Body of pancreas (tissue), 4 donors: ENCODE results near the gene HCAR2.

Experiments
- CTCF ChIP-seq, 7 experiments: fragments of 450-650 bp in 4 of 7; fragments of 200-600 bp in 3 of 7; sonication (generic) in 3 of 7; IDR thresholded peaks; one replicate each; pipeline ENCODE4 v1.5.1; 2016 to 2019; ENCODE audit warnings: antibody characterized with exemption in 7 of 7
- POLR2A ChIP-seq, 3 donors: fragments of 450-650 bp; IDR thresholded peaks; one replicate each; pipeline ENCODE4 v1.6.1; 2016; ENCODE audit warnings: antibody characterized with exemption in 3 of 3, mild to moderate bottlenecking in 2 of 3

DNA sequence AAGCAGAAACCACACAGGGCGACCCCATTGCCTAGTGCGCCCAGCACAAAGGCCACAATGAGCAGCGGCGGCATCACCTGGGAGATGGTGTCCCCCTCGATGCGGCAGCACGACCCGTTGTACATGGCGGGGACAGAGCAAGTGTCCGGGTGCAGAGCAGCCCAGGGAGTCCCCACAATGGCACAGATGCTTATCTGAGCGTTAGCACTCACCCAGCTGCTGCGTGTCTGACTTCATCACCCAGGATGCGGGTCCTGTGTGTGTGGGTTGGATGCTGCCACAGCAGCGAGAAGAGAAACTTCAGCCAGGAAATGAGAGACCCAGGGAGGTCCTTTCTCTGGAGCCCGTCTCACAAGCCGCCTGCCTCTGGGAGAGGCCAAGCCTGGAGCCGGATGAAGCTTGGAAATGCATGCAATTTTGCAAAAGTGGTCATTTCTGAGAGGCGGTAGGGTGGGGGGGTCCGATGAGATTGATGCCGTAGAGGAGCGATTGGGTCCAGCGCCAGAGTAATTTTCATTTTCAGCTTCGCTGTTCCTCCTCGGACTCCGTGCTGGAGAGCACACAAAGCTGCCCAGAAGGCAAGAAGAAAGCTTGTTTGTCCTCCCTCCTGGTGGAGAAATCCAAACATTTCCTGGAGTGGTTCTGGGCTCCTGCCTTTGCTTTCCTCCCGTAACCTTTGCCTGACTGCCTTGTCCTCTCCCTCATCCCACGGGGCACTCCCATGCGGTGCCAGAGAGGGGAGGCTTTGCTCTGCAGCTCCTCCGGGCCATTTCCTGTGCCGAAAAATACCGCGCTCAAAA is 27.3 kb upstream of the HCAR2 start, which contains the start of gene HCAR1:
- TF ChIP-seq POLR2A (IDR thresholded peaks at IDR 0.05) (no peak), CTCF (IDR thresholded peaks at IDR 0.05) (no peak)
